H9 (cell line): Measurements from ENCODE around the gene CACNB2. TPM values are rescaled to one million over a fixed set of nuclear protein-coding genes. Genes with fewer than 3 reads are reported as not detected.

ENCODE experiments used
- DNase-seq: peaks from one replicate; pipeline ENCODE4 v3.0.0-alpha.2; 2017
- H2AFZ ChIP-seq: one replicate; pipeline ENCODE4 v1.6.1; 2013; ENCODE audit warnings: mild to moderate bottlenecking, low read length, control low read depth, moderate library complexity
- H2AK5ac ChIP-seq: 2 replicates; pipeline ENCODE4 v1.6.1; 2013; ENCODE audit warnings: low read length, control low read depth, mixed read lengths; ENCODE audit not compliant: insufficient read length
- H2BK120ac ChIP-seq: one replicate; pipeline ENCODE4 v1.6.1; 2013; ENCODE audit warnings: low read depth, mild to moderate bottlenecking, low read length, control low read depth, inconsistent platforms; ENCODE audit not compliant: poor library complexity, severe bottlenecking
- H2BK12ac ChIP-seq: 2 replicates; pipeline ENCODE4 v1.6.1; 2013; ENCODE audit warnings: low read length, control low read depth, mixed read lengths, low read depth; ENCODE audit not compliant: insufficient read length
- H2BK15ac ChIP-seq: 2 replicates; pipeline ENCODE4 v1.6.1; 2013; ENCODE audit warnings: low read depth, low read length, control low read depth
- H2BK20ac ChIP-seq: one replicate; pipeline ENCODE4 v1.6.1; 2013; ENCODE audit warnings: low read depth, mild to moderate bottlenecking, low read length, control low read depth, inconsistent platforms; ENCODE audit not compliant: poor library complexity, severe bottlenecking
- H2BK5ac ChIP-seq: 2 replicates; pipeline ENCODE4 v1.6.1; 2013; ENCODE audit warnings: low read length, control low read depth, mixed read lengths; ENCODE audit not compliant: insufficient read length
- H3K14ac ChIP-seq: 2 replicates; pipeline ENCODE4 v1.6.1; 2013; ENCODE audit warnings: low read length, control low read depth; ENCODE audit not compliant: insufficient read depth
- H3K18ac ChIP-seq: 2 replicates; pipeline ENCODE4 v1.6.1; 2013; ENCODE audit warnings: low read depth, mild to moderate bottlenecking, mixed read lengths, low read length, control low read depth; ENCODE audit not compliant: insufficient read length
- H3K23ac ChIP-seq: 2 replicates; pipeline ENCODE4 v1.6.1; 2013; ENCODE audit warnings: low read length, control low read depth, mixed read lengths, low read depth; ENCODE audit not compliant: insufficient read length
- H3K23me2 ChIP-seq: 2 replicates; pipeline ENCODE4 v1.6.1; 2013; ENCODE audit warnings: low read depth, mild to moderate bottlenecking, mixed read lengths, low read length, control low read depth; ENCODE audit not compliant: insufficient read length, poor library complexity, severe bottlenecking
- H3K27ac ChIP-seq: 2 replicates; pipeline ENCODE4 v1.5.1; 2013; ENCODE audit warnings: low read length, control low read depth, mixed read lengths, low read depth; ENCODE audit not compliant: insufficient read length
- H3K27me3 ChIP-seq: 2 replicates; pipeline ENCODE4 v1.6.1; 2013; ENCODE audit warnings: low read length, control low read depth, inconsistent platforms; ENCODE audit not compliant: insufficient read depth
- H3K4ac ChIP-seq: 2 replicates; pipeline ENCODE4 v1.6.1; 2013; ENCODE audit warnings: low read depth, mild to moderate bottlenecking, control low read depth, inconsistent platforms, low read length, moderate library complexity
- H3K4me1 ChIP-seq: 2 replicates; pipeline ENCODE4 v1.6.1; 2013; ENCODE audit warnings: low read length, control low read depth, inconsistent platforms; ENCODE audit not compliant: insufficient read depth
- H3K4me2 ChIP-seq: 2 replicates; pipeline ENCODE4 v1.6.1; 2013; ENCODE audit warnings: low read length, control low read depth, mixed read lengths; ENCODE audit not compliant: insufficient read length, insufficient read depth
- H3K56ac ChIP-seq: 2 replicates; pipeline ENCODE4 v1.6.1; 2013; ENCODE audit warnings: low read depth, mild to moderate bottlenecking, mixed read lengths, low read length, control low read depth; ENCODE audit not compliant: insufficient read length
- H3K79me1 ChIP-seq: 2 replicates; pipeline ENCODE4 v1.6.1; 2013; ENCODE audit warnings: low read depth, mild to moderate bottlenecking, moderate library complexity, low read length, control low read depth, inconsistent platforms; ENCODE audit not compliant: insufficient read depth, poor library complexity, severe bottlenecking
- H3K79me2 ChIP-seq: 2 replicates; pipeline ENCODE4 v1.6.1; 2013; ENCODE audit warnings: low read length, control low read depth, inconsistent platforms; ENCODE audit not compliant: insufficient read depth
- H3K9ac ChIP-seq: 2 replicates; pipeline ENCODE4 v1.6.1; 2013; ENCODE audit warnings: low read length, control low read depth, mixed read lengths; ENCODE audit not compliant: insufficient read length; ENCODE audit errors: extremely low read depth
- H3K9me3 ChIP-seq: one replicate; pipeline ENCODE4 v1.6.1; 2013; ENCODE audit warnings: low read depth, low read length, inconsistent platforms; ENCODE audit not compliant: control insufficient read depth
- H3T11ph ChIP-seq: one replicate; pipeline ENCODE4 v1.6.1; 2013; ENCODE audit warnings: mild to moderate bottlenecking, low read length, control low read depth, inconsistent platforms
- H4K20me1 ChIP-seq: one replicate; pipeline ENCODE4 v1.6.1; 2013; ENCODE audit not compliant: control insufficient read depth, insufficient read length, insufficient read depth
- H4K5ac ChIP-seq: 2 replicates; pipeline ENCODE4 v1.6.1; 2013; ENCODE audit warnings: low read depth, mild to moderate bottlenecking, mixed read lengths, low read length, control low read depth; ENCODE audit not compliant: insufficient read length
- H4K8ac ChIP-seq: replicated peaks from 2 replicates; pipeline ENCODE4 v1.6.1; 2013; ENCODE audit warnings: low read length, control low read depth, mixed read lengths, low read depth; ENCODE audit not compliant: insufficient read length
- H4K91ac ChIP-seq: 2 replicates; pipeline ENCODE4 v1.6.1; 2013; ENCODE audit warnings: low read depth, mild to moderate bottlenecking, moderate library complexity, mixed read lengths, low read length, control low read depth; ENCODE audit not compliant: insufficient read length
- H3K27ac Mint-ChIP-seq, 3 experiments: 2 replicates in 2 of 3; 3 replicates in 1 of 3; pipeline ENCODE4 v1.8.0; 2020 to 2021; ENCODE audit warnings: mixed read lengths in 3 of 3, mild to moderate bottlenecking in 1 of 3, moderate library complexity in 1 of 3
- H3K27me3 Mint-ChIP-seq: 2 replicates; pipeline ENCODE4 v1.8.0; 2021; ENCODE audit warnings: low read depth, mild to moderate bottlenecking, moderate library complexity, mixed read lengths
- H3K36me3 Mint-ChIP-seq, 3 experiments: 2 replicates in 2 of 3; 3 replicates in 1 of 3; pipeline ENCODE4 v1.8.0; 2020 to 2021; ENCODE audit warnings: low read depth in 3 of 3, mixed read lengths in 3 of 3; ENCODE audit not compliant: insufficient read depth in 1 of 3
- H3K4me1 Mint-ChIP-seq, 2 experiments: 2 replicates each; pipeline ENCODE4 v1.8.0; 2020; ENCODE audit warnings: mixed read lengths in 2 of 2
- H3K4me3 Mint-ChIP-seq, 2 experiments: 2 replicates in 1 of 2; 3 replicates in 1 of 2; pipeline ENCODE4 v1.8.0; 2020 to 2021; ENCODE audit warnings: mild to moderate bottlenecking in 2 of 2, mixed read lengths in 2 of 2, moderate library complexity in 1 of 2
- H3K9me3 Mint-ChIP-seq, 2 experiments: 2 replicates in 1 of 2; 3 replicates in 1 of 2; pipeline ENCODE4 v1.8.0; 2020; ENCODE audit warnings: mild to moderate bottlenecking in 2 of 2, mixed read lengths in 2 of 2, moderate library complexity in 1 of 2
- CTCF ChIP-seq: fragments of 200-600 bp; sonication (generic); conservative IDR thresholded peaks from 3 replicates; pipeline ENCODE4 v1.8.0; 2021; ENCODE audit warnings: antibody characterized with exemption, mild to moderate bottlenecking
- WGBS: extraction: QIAGEN DNeasy Blood & Tissue Kit; methylation state at CpG from one replicate; pipeline ENCODE4 v1.1.7; 2013; ENCODE audit warnings: missing lambda C conversion rate, low lambda C conversion rate, mixed read lengths; ENCODE audit not compliant: insufficient read length; ENCODE audit errors: extremely low coverage; 5-methylcytosine and 5-hydroxymethylcytosine counted together
- total RNA-seq: library from RNA; stranded (reverse); gene quantifications from 2 replicates; pipeline ENCODE4 v1.2.1, GENCODE V29; 2021

Gene CACNB2
- total RNA-seq, 1 experiment from 2014 or later = 2.6 TPM

- no peaks in the 10 kb centered on the region for H3K79me1 ChIP-seq
- no CpG with 5 or more reads among the region's 5 CpGs for WGBS
- no peak overlapping the region for H2BK120ac ChIP-seq
- no peak overlapping the region for H3K18ac ChIP-seq
- H3K27me3 Mint-ChIP-seq = peaks cover 17% of the 10 kb centered on the region
- no peaks in the 10 kb centered on the region for H3K23me2 ChIP-seq
- no peak overlapping the region for H3K9ac ChIP-seq
- no peaks in the 10 kb centered on the region; the same call in 1 of the 2 replicates for H3K27me3 ChIP-seq
- no peaks in the 10 kb centered on the region for H3K9me3 ChIP-seq
- H2BK5ac ChIP-seq = no peak overlapping the region
- no peak overlapping the region for H3K27ac Mint-ChIP-seq
- H3K14ac ChIP-seq = no peak overlapping the region
- no peak overlapping the region for H4K8ac ChIP-seq
- no peak overlapping the region for H3K4ac ChIP-seq
- TF ChIP-seq CTCF = no peak
- no peak overlapping the region for H3K23ac ChIP-seq
- no peaks in the 10 kb centered on the region; a peak in 1 of 5 replicates for H3K9me3 Mint-ChIP-seq
- no peak for DNase-seq
- no peak overlapping the region for H2AFZ ChIP-seq
- no peak overlapping the region for H2AK5ac ChIP-seq
- H3K27ac ChIP-seq = no peak overlapping the region
- H2BK20ac ChIP-seq = no peak overlapping the region
- H3K4me1 Mint-ChIP-seq = peaks cover 14 to 16% of the 10 kb centered on the region in 2 experiments
- H3T11ph ChIP-seq = no peak overlapping the region
- H4K5ac ChIP-seq = no peak overlapping the region
- H4K20me1 ChIP-seq = no peaks in the 10 kb centered on the region
- H2BK15ac ChIP-seq = no peak overlapping the region
- H3K36me3 Mint-ChIP-seq = no peaks in the 10 kb centered on the region
- H2BK12ac ChIP-seq = no peak overlapping the region
- no peaks in the 10 kb centered on the region for H3K79me2 ChIP-seq
- no peak overlapping the region for H3K4me3 Mint-ChIP-seq
- H3K4me1 ChIP-seq = no peaks in the 10 kb centered on the region; the same call in 1 of the 2 replicates
- no peak overlapping the region for H3K56ac ChIP-seq
- H4K91ac ChIP-seq = no peak overlapping the region
- no peak overlapping the region for H3K4me2 ChIP-seq
Measured at GRCh38 chr10:18404530-18404929, 264.3 kb downstream of the CACNB2 start.
